HG03108 (cell line): ENCODE measurements around the gene MAST4.

Experiments
- ATAC-seq: cut with Tn5 transposase; IDR thresholded peaks from one replicate; pipeline ENCODE4 v1.9.1; 2021; ENCODE audit warnings: moderate library complexity; ENCODE audit not compliant: unreplicated experiment

The MAST4 gene

DNA sequence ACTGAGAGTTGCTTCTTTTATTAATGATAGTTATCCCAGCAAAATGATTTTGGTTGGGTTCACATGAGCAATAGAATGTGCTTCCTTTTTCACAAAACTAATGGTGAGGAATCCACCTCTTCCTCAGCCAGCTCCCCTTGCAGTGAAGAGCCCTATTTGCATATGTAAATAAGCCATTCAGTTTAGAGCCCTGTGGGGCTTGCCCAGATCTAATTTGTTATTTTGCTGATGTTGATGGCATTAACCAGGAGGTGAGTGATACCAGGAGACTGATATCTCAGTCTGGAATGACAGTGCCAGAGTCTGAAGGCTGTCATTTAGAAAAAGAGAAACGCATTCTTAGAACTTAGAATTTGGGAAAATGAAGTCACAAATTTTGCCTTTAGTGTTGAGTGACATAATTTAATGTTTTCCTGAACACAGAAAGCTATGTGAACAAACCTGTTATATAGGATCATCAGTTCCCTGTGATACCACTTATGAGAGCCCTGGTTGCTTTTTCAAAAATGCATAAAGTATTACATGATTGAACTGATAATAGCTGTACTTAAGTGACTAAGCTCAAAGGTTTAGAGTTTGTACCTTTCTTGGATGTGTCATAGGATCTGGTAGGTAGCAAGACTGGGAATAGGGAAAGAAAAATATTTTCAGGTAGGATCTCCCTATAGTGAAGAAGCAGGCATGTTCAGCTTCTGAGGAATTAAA is 271.6 kb downstream of the MAST4 start:
- no peak for ATAC-seq

DNA sequence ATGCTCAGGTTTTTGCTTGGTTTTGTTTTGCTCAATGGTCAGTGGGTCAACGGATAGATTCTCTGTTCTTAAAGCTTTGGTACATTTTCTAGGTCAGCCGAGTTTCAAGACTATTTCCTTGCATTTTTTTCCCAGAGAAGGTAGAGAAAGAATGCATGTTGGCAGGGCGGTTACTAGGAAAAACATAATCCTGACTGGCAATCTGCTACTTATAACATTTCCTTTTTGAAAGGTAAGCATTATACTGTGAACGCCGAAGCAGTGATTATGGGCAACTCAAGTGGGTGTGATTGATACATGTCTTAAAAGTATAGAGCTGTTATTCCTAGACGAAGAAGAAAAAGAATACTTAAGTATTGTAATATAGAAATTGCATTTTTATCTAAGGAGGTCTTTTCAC is 273.2 kb downstream of the MAST4 start:
- no peak for ATAC-seq

DNA sequence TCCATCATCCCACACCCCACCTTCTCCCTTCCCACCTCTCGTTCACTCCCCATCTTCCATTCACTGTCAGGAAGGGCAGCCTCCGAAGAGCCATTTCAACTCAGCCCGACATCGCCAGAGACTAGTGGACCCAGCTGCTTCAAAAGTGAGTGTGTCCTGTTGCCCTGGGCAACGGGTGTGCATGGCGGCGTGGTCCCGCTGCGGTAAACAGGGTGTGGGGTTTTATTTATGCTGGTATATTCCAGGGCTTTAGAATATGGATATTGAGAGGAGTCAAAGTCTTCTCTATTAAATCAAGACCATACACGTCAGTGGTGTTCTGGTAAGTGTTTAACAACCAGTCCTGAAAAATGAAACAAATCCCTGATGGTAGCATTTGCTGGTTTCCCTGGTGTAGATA is 274.5 kb downstream of the MAST4 start:
- ATAC-seq = no peak

DNA sequence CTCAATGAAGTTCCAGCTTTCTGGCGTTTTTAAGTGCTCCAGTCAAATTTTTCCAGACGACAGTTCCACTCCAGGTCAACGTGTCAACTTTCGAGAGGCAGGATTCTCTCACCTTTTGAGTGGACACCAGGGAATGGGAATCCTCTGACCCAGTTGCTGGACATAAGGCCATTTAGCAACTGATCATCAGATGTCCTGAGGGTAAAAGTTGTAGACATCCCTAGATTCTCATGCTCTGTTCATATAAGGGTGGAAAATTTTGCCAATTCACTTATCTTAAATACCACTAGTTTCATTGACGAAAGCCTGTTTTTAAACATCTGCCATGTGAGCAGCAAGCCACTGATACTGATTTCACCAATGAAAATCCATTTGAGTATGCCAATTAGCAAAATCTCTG is 275.5 kb downstream of the MAST4 start:
- no peak for ATAC-seq

DNA sequence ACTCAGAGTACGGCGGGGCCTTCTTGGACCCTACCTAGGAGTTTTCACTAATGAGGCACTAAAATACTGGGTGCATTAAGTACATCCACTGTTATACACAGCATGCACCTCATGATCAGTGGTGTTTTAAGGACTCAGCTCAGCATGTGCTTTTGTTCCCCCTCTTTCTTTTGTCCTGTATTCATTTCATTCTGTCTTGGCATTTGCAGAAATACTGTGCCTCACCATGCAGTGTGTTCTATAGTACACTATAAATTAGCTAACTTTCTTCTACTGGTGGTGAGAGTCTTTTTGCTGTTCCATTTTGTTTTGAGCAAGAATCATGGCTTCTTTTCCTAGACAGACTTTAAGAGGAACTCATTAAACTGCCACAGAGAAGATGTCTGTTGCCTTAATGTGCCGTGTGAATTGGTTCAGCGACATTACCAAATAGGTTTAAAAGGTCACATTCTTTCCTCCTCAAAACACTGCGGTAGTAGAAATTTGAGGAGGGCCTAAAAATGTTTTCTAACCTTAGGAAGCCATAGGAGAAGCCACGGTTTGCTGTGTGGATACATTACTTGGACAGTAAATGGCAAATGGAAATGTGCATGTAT is 276.6 kb downstream of the MAST4 start:
- no peak for ATAC-seq

DNA sequence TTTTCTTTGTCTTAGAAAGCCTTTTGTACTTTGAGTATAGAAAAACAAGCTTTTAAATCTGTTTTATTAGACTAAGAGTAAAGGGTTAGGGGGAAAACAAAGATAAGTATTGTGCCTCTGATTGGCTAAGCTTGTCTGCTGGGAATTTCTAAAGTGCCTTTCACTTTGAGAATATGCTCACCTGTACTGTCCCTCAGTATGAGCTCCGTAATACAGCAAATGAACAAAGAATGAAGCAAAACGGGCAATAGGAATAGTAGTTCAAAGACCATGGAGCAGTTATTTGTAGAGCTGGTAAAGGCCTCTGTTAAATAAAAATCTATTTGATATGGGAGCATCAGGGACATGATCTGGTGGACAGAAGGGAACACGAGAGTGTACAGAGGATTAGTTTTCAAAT is 277.8 kb downstream of the MAST4 start:
- ATAC-seq = no peak

DNA sequence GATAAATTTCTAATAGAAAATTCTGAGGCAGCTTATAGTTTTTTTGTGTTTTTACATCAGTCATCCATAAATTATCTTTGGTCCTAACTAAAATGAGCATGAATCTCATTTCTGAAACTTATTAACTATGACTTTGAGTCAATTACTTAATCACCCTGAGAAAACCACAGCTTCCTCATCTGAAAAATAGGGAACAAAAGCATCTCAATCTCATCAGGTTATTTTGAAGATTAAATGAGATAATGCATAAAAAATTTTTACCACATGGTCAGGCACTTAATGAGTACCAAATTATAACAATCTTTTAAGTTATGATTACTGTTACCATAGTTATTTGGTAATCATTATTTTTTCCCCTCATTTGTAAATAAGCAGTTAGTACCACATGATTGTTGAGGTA is 279.1 kb downstream of the MAST4 start:
- ATAC-seq = no peak

DNA sequence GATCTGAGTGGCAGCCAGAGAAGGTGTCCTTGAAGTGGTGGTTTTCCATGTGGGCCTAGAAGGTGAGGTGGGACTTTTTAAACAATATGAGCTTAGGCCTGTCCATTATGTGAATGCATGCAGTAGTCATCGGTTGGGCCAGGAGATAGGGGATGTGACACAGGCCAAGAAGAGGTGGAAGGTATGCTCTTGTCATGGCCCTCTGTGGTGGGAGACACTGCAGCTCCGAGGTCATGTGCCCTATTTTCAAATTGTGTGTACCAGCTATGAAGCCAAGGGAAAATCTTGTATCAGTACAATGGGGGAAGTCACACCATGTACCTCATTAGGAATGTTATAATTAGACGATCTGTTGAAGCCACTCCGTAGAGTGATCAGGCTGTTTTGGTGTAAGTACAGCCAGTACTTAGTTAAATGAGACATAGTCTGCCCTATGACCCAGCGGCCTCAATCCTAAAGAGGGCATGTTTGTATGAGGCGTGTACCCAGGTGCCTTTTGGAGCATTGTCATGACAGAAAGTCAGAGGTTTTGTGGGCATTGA is 280.1 kb downstream of the MAST4 start:
- no peak for ATAC-seq

DNA sequence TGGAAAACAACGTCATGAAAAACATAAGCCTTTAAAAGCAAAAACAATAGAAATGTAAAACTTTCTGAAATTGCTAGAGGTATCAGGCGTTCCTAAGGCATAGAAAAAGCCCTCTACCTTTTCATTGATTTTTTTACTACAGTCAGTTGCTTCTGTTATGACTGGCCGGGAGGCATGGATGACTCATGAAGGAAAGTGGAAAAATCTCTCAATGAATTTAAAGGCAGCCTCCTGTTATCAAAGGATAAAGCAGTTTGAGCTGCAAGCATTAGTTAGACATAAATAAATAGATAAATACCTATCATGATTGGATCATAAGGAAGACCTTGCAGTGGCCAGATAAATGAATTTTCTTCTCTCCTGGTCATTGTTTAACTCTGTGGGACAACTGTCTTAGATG is 281.6 kb downstream of the MAST4 start:
- ATAC-seq = no peak

DNA sequence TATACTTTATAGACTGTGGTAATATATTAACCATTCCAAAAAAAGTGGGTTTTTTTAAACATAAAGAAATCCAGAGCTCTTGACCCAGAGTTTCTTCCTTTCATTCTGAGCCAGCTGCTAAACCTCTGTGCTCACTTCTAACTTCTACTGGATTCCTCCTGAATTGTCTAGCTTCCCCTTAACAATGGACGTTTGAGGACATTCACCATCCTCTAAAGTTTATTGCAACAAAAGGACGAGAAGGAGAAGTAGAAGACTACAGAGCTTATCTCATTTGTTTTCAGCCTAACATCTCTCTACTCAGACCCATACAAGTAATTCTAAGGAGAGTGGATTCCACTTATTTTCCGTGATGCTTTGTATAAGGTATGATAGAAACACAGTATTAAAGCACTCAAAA is 284.2 kb downstream of the MAST4 start:
- ATAC-seq = no peak

DNA sequence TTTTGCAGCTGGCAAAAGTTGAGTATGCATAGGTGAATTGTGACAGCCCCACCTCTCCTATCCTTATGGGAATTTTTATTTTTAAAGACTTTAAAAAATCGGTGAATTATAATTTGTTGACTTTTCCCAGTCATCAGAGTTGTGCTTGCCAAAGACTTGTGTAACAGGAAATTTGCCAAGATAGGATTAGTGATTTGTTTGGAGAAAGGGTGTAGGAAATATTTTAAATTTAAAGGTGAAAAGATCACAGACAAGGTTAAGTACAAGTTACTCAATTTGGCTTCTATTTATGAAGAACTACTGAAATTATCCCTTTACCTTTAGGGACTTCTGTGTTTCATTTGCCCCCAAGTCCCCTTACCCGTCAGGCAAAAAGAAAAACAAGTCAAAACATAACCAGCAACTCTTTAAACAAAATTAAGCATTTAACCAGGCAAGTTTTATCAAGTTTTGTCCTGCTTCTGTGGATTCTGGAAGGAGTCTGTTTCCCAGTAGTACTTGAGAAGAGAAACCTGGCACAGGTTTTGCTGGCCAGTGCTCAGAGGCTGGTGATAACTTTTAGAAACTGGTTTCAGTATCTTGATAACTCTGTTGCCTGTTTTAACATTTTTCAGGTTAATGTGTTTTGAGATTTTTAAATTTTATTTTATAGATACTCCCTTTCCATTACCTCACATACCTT is 285.4 kb downstream of the MAST4 start:
- no peak for ATAC-seq

DNA sequence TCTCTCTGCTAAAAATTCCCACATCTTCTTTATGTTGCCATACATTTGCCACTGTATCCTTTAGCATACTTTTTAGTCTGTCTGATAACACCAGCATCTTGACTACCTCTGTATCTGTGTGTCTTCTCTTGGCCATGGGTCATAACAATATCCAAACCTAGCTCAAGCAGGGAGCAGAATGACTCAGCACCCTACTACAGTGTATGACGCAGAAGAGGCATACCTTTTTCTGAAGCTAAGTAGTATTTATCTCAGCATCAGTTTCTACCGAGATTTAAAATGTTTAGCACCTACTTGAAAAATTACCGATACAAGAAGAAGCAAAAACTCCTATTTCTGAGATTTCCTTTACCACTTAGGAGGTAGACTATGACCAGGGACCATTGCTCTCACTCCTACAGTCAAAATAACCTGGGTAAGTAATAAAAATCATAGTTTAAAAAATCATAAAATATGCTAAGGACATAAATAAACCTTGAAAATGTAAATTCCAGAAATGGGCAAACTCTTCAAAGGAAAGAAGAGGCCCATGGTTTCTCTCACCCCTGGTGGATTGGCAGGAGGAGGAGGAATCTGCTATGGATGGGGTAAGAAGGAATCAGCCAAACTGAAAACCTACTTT is 286.5 kb downstream of the MAST4 start:
- no peak for ATAC-seq

DNA sequence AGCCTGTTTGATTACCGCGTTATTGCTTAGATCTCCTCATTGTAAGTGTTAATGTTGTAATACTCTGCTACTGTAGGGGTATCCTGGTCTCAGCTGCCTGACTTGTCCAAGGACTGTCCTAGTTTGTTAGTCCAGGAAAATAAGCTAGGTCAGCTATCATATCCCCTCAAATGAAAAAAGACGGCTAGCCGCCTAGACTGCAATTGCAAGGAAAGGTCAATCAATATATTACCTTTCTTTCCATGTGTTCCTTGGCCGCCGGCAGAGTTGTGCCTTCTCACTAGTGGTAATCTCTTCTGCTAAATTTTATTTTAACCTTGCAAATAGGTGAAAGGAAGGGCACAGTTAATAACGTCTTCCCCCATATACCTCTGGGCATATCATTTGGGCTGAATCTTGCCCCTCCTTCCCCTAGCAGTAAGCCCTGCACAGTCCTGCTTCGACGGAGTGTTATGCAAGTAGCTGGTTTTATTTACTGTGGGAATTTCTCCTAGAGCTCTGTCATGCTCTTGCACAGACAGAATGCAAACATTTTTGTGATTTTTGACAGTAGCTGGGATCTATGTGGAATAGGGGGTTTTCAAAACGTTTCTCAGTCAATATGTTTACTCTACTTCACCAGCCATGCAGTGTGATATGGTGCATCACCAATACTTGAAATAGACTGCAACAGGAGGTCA is 288.5 kb downstream of the MAST4 start:
- no peak for ATAC-seq

DNA sequence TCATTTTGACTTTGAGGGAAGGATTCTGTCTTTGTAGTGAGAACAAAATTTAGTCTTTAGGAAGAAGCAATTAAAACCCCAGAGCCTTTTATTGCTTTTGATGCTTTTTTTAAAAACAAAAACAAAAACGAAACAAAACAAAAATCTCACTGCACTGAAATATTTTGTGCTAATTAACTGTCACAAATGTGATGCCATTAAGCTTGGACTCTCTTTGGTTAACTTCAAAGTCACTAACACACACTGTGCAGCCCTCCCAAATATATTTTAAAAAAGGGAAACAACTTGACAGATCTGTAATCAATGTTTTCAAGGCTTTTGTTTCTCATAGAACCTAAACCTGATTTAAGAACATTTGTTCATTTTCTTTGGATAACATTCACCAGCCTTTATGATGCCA is 290.7 kb downstream of the MAST4 start:
- ATAC-seq = no peak

DNA sequence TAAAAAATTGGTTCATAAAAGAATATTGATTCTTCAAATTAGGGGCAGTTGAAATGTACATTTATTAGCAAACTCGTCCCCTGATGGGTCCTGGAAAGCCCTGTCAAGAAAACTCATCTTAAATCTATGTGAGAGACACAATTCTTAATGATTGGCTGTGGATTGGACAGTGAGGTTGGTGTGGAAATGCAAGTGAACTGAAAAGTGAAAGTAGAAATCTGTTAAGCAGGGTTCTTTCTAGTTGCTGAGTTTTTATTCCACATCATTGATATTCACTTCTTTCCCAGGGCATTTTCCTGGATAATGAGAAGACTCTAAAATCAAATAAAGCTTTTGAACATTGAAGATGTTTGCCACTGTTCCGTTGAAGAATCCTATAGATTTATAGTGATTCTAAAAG is 292.4 kb downstream of the MAST4 start:
- no peak for ATAC-seq

DNA sequence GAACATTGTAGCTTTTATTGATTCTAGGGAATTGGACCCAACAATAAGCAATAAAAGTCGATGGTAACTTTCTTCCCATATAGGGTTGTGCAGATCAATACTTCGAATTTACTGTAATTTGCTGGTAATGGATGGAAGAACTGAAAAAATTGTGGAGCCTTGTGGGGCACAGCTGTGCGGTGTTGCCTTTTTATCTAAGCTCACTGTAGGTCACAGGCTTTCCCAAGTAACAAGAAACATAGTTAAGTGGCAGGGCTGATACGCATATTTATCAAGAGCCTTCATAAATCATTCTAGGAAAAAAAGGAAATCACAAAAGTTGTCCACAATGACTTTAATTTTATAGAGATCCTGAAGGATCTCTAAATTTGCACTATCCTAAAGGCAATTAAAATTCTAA is 292.9 kb downstream of the MAST4 start:
- ATAC-seq = no peak

DNA sequence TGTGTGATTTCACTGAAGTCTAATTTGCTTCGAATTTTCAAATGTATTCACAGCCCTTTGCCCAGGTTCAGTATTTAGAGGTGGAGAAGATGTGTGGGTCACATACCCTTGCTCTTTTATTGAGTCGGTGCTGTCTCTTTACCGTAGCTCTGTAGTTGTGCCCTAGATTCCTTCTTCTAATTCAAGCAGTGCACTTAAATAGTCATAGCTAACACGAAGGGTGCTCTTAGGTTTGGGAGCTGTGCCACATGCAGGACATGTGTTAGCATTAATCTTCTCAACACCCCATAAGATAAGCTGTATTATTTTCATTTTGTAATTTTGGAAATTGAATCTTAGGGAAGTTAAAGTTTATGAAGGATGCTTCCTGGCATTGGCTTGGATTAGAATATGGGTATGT is 293.3 kb downstream of the MAST4 start:
- no peak for ATAC-seq

DNA sequence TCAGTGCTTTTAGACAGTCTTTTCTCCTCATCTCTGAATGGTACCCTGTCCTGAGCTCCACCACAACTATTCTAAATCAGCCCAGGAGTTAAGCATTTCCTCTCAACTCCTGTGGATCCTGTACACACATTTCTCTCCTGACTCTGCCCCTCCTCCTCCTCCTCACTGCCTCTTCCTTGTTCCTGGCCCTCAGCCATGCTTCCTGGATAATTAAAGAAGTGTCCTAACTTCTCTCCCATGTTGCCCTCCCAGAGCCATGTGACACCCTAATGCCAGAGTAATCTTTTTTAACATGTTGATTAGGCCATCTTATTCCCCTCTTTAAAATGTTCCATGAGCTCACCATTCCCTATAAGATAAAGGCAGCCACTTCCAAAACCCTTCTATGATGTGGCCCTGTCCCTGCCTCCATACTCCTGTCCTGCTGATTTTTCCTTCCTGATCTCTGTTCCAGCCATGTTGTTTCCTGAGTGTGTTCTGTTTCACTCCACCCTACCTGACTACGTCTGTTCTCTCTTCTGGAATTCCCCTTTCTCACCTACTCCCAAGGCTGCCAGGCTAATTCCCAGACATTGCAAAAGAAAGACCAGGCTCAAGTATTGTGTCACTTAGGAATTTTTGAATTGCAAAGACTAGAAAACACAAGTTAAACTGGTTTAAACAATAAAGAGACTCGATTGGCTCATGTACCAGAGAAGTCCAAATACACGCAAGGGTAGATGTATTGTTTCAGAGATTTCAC is 295.2 kb downstream of the MAST4 start:
- ATAC-seq = no peak

DNA sequence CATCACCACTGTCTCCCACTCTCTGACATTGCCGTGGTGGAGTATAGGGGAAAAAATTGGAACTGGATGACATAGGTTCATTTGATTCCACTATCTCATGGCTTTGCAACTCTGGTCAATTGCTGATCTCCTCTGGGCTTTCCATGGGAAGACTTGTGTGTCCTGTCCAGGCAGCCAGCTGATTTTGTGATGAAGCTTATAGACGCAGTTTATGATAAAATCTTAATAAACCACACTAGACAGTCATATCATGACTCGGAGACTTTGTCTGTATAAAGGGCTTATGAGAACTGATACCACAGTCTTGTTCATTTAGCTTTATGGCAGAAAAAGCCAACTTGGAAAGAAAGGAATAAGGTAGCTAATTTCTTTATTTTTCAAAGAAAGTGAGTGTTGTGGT is 296.5 kb downstream of the MAST4 start:
- ATAC-seq = no peak

DNA sequence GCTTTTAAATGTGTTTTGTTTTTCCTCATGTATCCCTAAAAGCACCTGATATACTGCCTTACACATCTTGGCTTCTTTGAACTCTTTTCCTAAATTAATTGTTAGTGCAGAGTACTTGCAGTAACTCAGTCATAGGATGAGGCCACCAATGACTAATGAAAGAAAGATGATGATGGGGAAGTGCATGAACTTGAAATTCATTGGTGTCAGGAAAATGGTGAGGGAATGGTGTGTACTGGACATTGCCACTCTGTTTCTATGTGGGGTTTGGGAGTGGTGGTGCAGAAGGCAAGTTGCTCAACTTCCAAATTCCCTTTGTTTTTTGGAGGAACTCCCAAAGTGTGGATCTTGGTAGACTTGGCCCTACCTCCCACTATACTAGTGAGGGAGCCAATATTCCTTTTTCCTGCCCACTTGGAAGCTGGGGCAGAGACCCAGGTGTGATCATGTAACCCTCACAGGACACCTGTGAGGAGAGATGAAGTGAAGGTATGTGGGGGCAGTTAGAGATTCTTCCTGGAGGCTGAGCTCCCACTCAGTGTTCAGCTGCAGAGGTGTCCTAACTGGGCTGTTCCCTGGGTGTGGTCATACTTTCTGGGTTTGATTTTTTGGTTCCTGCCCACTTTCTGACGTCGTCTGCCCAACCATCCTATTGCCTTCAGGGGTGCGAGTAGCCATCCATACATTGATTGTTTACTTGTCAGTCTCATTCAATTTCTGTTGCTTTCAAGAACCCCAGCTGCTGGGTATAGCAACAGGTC is 298.5 kb downstream of the MAST4 start:
- ATAC-seq = no peak
